HG02981 (cell line): ENCODE measurements around the gene ZNF454.

Source experiments
- ATAC-seq: cut with Tn5 transposase; IDR thresholded peaks from one replicate; pipeline ENCODE4 v1.9.1; 2021; ENCODE audit warnings: mild to moderate bottlenecking, moderate library complexity; ENCODE audit not compliant: unreplicated experiment

ZNF454 gene

DNA sequence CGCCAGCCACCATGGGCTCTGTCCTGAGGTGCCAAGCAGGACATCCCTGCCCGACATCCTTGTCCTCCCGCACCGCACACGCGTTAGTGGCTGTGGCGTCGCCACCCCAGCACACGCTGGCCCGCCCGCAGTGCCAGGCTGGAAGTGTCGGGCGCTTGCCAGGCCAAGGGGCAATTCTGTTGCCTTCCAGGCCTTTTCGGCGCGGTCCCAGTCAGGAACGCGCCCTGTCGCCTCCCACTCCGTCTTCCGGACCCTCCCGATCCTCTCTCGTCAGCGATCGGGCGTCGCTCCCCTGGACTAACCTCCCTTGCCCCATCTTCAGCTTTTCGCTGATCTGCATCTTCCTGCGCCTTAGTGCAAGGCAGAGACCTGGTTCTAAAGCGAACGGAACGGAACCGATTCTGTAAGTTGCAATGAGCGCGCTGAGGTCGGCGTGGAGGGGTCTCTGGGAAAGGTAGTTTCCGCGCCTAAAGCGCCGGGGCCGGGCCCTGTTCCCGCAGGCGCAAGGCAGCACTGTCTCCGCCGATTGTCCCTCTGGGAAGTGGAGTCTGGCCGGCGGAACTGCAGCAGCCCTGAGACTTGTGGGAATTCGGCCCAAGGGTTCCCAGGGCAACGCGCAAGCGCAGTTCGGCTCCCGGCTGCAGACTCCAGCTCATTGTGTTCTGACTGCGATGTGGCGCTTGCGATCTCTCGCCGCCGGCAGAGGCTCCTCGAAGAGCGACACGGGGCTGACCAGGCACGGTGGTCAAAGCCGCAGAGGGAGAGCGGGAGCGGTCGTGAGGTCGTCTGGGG lies at the start of gene ZNF454:
Gene ZNF454, plus strand, starts transcription at position 630 of the 792 bp plus-strand sequence. CDS start 1,594 bp downstream, outside the sequence.
- no peak for ATAC-seq

DNA sequence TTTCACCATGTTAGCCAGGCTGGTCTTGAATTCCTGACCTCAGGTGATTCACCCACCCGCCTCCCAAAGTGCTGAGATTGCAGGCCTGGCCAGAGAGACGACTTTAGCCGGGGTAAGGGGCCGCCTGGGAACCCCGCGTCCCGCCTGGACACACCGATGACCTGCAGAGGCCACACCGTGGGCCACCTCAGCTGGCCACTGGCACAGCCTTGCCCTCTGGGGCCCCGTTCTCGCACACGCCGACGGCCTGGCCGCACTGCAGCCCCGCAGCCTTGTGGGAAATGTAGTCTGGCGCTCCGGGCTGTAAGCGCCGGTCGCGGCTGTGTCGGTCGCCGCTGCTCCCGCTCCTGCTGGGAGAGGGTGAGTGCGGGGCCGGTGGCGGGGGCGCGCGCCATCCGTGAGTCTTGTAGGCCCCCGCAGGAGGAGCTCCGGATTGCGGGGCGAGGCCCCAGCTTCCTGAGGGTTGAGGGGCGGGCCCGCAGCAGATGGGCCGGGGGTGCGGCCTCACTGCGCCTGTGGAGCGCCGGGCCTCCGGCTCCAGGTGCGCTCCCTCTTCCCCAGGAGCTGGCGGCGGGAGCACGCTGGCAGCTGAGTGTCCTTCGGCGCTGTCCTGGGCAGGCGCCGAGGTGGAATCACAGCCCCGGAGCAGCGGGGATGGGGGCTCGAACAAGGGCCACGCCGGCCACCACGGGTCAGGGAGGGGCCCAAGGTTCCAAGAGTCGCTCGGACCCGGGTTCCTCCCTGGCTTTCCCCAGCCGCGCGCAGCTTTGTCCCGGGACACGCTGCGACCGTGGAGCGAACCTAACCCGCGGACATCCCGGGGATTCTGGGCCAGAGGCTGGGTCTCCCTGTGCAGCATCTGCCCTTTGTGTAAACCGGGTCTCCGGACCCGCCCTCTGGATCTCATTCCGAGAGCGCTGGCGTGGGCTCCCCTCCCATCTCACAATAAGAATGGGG lies 45.1 kb upstream of the ZNF454 start, which contains the start of gene ZFP2:
Gene ZFP2, plus strand, starts transcription at position 299 of the 957 bp plus-strand sequence. CDS start 35,401 bp downstream, outside the sequence.
- no peak for ATAC-seq

DNA sequence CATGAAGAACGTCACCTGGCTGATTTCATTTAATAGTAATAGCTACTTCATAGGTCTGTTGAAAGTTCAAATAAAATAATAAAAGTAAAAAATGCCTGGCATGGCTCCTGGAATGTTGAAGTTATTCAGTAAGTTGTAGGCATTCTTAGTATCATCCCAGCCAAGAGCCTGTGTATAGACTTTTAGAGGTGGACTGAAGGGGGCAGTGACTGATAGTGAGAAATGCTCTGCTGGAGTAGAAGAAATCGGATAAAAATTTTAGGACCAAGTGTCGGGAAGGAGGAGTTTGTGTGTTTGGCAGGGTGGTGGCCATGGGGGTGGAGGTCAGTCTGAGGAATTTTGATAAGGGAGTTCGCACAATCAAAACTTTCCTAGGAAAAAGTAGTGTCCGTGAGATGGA lies 41.7 kb upstream of the ZNF454 start:
- no peak for ATAC-seq

DNA sequence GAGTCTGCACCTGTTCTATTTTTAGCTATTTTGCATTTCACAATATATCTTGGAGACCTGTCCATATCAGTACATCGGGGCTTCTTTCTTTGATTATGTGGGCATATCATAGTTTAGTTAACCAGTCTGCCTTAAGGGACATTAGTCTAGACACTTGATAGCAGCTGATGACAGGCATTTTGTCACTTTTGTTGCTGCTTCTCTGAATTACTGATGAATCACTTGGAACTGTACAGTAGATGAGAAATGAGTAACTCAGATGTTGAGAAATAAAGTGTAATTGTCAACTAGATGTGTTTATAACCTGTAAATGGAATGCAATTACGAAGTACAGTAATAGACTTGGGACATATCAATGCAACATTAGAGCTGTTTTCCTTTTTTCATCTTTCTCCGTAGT lies 38.1 kb upstream of the ZNF454 start:
- no peak for ATAC-seq

DNA sequence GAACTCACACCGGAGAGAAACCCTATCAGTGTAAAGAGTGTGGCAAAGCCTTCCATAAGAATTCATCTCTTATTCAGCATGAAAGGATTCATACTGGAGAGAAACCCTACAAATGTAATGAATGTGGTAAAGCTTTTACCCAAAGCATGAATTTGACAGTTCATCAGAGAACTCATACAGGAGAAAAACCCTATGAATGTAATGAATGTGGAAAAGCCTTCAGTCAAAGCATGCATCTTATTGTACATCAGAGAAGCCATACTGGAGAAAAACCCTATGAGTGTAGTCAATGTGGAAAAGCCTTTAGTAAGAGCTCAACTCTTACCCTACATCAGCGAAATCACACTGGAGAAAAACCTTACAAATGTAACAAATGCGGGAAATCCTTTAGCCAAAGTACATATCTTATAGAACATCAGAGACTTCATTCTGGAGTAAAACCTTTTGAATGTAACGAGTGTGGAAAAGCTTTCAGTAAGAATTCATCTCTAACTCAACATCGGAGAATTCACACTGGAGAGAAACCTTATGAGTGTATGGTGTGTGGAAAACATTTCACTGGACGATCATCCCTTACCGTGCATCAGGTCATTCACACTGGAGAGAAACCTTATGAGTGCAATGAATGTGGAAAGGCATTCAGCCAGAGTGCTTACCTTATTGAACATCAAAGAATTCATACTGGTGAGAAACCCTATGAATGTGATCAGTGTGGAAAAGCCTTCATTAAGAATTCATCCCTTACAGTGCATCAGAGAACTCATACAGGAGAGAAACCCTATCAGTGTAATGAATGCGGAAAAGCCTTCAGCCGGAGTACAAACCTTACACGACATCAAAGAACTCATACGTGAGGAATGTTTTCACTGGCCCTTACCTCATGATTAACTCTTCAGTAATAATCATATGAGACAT lies 8.9 kb upstream of the ZNF454 start:
- no peak for ATAC-seq

DNA sequence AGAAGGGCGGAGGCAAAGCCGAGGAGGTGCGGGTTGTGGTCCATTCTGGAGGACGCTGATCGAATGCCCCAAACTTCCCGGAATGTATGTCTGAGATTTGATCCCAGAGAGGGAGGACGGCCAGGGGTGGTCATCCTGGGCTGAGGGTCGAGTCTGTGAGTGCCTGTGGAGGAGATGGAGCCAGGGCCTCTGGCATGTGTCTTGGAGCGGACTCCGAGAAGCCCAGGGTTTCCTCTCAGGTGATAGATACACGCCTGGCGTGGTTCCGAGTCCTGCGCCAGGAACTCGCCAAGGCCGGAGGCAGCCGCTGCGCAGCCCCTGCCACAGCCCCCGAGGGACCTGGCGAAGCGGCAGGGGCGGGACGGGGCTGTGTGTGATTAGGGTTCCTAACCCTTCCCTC lies 363 bp downstream of the ZNF454 start:
- no peak for ATAC-seq

DNA sequence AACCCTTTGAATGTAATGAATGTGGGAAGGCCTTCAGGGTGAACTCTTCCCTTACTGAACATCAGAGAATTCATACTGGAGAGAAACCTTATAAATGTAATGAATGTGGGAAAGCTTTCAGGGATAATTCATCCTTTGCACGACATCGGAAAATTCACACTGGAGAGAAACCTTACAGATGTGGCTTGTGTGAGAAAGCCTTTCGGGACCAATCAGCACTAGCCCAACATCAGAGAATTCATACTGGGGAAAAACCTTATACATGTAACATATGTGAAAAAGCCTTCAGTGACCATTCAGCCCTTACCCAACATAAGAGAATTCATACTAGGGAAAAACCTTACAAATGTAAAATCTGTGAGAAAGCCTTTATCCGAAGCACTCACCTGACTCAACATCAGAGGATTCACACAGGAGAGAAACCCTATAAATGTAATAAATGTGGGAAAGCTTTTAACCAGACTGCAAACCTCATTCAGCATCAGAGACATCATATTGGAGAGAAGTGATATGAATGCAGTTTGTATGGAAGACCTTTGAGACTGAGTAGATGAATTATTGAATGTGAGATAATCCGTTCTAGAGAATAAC lies 24.6 kb downstream of the ZNF454 start:
- no peak for ATAC-seq

DNA sequence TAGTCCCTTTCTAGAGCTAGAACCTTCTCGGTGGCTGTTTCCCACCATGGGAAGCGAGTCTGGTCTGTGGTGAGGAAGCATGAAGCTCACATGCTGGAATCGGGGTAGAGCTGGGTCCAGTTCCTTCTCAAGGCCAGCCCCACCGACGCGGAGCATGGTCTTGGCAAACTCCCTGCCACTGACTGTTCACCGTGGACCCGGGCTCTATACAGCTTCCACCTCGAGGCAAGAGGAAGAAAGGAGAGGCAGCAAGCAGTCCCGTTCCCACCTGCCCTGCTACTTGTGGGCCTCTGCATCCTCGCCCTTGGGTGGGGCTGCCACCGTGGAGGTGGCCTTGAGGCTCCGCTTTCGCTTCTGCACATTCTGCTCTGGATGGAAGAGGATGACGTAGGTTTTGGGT lies 40.4 kb downstream of the ZNF454 start:
- ATAC-seq: no peak

DNA sequence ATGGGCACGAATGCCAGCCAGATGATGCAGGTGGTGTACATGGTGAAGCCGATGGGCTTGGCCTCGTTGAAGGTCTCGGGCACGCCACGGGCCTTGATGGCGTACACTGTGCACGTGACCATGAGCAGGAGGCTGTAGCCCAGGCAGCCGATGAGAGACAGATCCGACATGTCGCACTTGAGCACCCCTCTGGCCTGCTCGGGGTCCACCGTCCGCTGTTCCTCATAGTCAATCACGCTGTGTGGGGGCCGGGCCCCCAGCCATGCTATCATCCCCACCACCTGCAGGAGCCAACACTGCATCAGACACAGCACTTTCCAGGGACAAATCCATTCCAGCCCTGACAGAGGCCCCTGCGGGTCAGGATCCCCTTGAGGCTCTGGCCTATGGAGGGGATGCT lies 41.9 kb downstream of the ZNF454 start:
- ATAC-seq: no peak

DNA sequence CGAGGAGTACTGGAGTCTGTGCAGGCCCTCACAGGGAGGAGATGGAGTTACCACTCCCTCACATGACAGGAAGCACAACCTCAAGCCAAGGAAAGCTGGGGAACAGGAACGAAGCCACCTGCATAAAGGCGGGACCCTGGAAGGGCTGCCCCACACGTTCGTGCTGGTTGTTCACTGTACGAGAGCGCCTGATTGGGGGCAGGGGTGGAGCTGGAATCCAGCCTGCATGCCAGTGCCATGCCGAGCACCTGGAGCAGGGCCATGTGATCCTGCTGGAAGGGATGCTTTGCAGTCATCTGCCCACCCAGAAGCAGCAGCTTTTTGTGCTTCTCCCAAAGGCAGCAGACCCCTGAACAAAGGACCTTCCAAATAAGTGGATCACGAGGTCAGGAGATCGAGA lies 42.7 kb downstream of the ZNF454 start:
- no peak for ATAC-seq

DNA sequence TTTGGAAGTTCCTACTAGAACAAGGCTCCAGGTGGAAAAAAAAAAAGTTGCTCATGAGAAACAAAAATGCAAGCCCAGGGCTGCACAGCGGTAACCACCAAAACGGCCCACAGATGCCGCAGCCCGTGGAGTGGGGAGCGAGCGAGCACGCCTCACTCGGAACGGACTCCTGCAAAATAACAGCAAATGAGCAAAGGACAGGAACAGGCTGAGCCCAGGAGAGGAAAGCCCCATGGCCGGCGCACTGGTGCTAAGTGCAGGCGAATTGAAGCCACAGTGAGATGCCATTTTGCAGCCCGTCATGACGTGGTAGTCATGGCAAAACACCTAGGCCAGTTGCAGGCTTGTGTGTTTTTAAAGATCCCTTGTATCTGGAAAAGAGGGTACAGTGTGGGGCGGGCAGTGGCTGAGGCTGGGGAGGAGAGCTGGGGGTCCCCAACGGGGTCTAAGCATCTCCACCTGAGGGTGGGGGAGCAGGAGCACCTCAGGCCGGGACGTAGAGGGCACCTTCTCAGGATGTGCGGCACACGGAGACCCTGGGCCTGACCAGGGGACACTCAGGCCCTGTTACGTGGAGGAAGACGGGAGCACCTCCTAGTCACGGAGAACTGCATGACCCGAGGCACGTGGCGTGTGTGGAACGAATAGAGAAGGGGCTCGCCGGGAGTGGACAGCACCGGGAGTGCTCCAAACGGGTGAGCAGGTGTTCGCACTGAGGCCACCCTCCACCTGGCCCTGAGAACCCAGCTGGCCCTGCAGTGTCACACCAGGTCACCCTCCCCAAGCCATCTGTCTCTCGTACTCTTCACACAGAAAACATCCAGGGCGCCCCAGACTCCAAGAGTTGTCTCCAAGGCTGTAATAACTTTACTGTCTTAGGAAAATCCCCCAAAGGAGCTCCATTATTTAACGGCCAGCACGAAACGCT lies 43.4 kb downstream of the ZNF454 start:
- ATAC-seq: no peak

DNA sequence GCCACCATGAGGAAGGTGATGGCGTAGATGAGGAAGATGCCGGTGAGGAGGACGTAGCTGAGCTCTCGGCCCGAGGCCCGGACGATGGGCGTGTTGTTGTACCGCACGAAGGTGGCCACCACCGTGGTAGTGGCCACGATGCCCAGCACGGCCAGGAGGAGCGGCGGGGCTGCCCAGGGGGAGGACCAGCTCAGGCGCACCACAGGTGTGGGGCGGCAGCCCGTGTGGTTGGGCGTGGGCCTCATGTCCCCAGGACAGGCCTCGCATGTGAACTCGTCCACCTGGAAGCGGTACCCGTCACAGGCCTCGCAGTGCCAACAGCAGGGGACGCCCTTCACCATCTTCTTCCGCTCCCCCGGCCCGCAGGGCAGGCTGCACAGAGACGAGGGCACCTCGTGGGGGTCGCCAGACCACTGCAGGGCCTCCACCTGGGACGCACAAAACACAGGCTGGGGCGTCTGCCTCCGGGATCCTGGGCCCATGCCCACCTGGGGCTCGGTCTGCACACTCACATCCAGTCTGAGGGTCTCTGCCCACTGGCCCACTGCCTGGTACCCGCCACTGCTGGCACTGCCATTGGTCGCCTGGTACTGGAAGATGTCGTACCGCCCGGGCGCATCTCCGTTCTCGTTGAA lies 45.4 kb downstream of the ZNF454 start:
- no peak for ATAC-seq

DNA sequence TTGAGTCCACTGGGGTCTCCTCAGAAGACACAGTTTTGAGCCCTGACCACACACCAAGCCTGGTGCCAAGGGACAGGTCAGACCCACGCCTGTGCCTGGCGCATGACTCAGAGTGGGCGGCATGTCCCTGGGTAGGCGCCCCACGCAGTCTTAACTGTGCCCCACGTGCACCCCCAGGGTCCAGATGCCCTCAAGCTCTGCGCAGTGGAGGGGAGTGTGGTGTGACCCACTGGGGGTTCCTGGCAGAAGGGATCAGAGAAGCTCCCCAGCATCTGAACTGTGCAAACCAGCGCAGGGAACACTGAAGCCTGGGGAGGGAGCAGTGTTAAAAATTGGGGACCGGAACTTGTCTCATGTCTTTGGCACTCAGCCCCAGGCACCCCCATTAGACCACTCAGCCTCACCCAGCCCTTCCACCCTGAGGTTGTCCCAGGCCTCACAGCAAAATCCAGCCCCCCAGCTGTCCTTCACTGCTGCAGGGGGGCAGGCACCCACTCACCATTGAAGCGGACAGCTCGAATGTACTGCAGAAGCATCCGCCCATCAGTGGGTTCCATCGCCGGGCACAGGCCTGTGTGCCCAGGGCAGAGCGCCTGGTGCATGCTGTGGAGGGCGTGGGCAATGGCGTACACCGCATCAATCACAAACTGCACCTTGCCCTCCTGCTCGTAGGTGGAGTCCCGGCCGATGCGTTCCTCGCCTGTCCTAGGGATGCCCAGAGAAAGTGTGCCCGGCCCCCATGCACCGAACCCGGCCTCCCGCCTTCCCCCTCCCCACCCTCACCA lies 47.6 kb downstream of the ZNF454 start:
- ATAC-seq: no peak

DNA sequence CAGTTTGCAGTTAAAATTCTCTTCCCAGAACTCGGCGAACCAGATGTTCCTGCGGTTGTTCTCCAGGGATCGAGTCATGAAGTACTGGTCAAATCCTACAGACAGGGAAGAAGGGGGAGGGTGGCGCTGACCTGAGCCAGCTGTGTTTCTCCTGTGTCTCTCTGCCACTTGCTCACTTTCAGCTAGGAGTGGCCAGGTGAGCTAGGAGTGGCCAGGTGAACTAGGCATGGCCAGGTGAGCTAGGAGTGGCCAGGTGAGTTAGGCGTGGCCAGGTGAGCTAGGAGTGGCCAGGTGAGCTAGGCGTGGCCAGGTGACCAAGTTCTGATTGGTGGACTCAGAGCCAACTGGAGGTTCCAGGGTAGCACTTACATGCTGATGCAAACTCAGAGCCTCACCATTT lies 48.3 kb downstream of the ZNF454 start:
- no peak for ATAC-seq

DNA sequence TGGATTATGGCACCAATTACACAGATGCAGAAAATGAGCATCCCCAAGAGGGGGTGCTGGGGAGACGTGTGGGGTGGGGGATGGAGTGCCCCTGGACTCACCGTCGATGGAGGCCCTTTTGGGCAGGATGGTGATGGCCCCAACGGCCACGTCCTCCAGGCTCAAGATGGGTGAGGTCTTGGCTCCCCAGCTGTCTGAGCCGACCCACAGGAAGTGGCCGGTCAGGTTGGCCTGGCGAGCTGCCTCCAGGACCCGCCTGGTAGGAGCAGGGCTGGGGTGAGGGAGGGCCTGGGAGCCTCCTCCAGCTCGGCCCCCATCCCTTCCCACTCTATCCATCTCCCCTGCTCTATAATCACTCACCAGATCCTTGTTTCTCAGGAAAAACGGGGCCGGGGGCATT lies 49.5 kb downstream of the ZNF454 start:
- no peak for ATAC-seq

DNA sequence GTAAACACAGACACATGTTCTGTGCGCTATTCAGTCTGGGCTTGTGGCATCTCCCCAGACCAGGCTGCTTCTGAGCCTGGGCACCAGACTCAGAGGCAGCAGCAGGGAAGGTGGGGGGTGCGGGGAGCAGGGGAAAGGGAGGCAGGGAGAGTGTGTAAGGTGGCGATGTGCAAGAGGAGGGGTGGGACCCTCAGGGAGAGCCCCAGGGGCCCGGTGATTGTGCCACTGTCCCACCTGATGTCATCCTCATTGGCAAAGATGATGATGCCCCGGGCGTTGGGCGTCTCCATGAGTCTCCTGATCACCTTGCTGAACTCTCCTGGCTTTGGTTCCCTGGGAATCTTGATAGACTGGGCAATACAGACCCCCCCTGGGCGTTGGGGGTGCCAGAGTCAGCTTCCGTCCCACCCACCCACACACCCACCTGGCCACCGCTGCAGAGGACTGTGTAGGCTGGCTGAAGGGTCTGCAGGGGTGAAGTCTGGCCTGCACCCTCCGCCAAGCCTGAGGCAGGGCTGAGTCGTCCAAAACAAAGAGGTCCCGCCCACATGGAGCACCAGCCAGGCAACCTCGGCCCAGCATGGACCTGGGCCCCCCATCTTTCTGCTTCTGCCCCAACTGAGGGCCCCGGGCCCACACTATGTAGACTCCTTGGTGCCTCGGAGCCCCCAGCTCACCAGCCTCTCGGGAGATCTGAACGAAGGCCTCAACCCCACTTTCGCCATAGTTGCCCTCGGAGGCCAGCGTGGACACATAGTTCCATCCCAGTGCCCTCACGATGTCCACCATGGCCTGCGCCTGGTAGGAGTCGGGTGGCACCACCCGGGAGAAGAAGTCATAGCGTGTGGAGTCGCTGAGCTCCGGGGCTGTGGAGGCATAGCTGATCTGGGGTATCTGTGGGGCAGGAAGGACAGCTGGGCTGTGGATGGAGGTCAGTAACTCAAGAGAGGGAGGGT lies 50.5 kb downstream of the ZNF454 start:
- no peak for ATAC-seq
